Left forelimb (tissue), 1 donor: ENCODE results near the gene GNL1.

Experiments
- DNase-seq: peaks from one replicate; pipeline ENCODE4 v3.0.0-alpha.2; 2018; ENCODE audit warnings: low spot score

GNL1 gene, protein sequence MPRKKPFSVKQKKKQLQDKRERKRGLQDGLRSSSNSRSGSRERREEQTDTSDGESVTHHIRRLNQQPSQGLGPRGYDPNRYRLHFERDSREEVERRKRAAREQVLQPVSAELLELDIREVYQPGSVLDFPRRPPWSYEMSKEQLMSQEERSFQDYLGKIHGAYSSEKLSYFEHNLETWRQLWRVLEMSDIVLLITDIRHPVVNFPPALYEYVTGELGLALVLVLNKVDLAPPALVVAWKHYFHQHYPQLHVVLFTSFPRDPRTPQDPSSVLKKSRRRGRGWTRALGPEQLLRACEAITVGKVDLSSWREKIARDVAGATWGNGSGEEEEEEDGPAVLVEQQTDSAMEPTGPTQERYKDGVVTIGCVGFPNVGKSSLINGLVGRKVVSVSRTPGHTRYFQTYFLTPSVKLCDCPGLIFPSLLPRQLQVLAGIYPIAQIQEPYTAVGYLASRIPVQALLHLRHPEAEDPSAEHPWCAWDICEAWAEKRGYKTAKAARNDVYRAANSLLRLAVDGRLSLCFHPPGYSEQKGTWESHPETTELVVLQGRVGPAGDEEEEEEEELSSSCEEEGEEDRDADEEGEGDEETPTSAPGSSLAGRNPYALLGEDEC

GRCh38 chr6:30556066-30556905 lies at the start of gene GNL1:
TSS of gene GNL1 (minus strand) at chr6:30556489. CDS start at chr6:30556203, 286 bp downstream.
- peak; percentile 93 for DNase-seq

DNA sequence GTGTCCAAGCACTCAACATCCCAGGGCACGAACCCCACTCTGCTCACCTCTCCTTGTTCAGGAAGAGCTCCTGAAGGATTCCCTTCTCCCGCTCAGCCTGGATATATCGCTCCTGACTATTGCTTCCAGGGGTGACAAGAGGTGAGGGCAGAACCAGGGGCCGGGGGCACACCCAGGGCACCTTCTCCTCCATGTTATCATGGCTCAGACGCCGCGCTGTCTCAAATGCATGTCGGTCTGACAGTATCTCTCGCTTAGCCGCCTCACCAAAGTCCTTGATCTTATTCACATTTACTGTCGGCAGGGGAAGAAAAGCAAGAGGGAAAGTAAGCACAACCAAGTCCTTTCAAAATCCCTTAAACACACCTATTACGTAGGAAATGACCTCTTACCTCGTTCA lies 47.7 kb upstream of the GNL1 start:
- no peak for DNase-seq

DNA sequence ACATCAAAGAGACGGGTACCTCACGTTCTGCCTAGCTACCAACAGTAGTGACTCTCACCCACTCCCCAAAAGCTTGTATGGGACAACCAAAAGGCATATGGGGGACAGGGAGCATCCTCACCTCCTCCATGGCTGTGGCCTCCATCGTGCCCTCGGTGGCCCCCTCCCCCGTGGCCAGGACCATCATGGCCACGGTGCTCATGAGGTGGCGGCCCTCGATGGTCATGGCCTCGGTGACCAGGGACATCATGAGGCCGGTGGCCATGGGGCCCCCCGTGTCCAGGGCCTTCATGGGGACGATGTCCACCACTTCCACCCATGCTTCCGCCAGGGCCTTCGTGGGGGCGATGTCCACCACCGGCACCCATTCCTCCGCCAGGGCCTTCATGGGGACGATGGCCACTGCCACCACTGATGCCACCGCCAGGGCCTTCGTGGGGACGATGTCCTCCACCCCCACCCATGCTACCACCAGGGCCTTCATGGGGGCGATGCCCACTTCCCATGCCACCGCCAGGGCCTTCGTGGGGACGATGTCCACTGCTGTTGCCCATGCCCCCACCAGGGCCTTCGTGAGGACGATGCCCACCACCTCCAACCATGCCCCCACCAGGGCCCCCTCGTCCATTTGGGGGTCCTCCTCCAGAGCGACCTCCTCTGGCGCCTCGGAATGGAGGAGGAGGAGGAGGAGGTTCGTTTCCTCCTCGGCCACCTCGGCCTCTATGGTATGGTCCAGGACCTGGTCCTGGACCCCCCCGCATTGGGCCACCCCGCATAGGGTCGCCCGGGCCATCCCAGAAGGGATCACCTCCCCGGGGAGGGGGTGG lies 45.7 kb upstream of the GNL1 start:
- no peak for DNase-seq

DNA sequence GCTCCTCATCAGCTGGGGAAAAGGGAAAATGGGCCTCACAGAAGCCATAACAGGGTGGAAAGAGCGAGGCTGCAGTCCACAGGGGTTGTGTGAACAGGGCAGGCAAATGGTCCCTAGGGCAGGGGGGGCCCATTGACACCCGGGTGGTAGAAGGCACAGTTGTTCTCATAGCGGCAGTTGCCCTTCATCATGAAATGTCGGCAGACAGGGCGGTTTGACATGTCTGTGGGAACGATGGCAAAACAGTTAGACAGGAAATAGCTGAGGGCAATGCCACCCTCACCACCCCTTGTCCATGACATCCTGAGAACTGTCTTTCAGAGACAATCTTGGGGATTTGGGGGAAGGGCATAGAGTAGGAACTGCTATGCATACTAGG lies 45.1 kb upstream of the GNL1 start:
- DNase-seq = no peak

GRCh38 chr6:30600451-30600961 lies 44.2 kb upstream of the GNL1 start:
- DNase-seq = no peak

DNA sequence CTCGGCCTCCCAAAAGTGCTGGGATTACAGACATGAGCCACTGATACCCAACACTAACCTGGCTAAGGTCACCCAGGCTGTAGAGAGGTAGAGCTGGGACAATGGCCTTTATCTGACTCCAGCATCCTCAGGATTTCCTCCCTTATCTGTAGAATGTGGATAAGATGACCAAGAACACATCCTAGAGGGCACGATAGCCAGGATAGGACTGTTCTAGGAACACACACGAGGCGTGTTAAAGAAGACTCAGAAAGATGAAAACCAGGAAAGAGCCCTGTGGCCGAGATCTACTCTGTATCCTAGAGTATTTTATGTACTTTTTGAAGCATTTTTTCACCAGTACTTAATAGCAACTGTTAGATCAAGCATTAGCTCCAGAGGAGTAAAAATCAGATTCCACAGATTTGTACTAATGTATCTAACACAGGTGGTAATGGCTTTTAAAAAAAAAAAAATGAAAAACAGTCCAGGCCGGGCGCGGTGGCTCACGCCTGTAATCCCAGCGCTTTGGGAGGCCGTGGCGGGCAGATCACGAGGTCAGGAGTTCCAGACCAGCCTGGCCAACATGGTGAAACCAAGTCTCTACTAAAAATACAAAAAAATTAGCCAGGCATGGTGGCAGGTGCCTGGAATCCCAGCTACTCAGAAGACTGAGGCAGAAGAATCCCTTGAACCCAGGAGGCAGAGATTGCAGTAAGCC lies 43.5 kb upstream of the GNL1 start:
- DNase-seq = no peak

GRCh38 chr6:30598912-30599624 lies 42.8 kb upstream of the GNL1 start:
- DNase-seq = no peak

GRCh38 chr6:30597315-30598144 lies 41.2 kb upstream of the GNL1 start:
- peak; percentile 78 for DNase-seq

DNA sequence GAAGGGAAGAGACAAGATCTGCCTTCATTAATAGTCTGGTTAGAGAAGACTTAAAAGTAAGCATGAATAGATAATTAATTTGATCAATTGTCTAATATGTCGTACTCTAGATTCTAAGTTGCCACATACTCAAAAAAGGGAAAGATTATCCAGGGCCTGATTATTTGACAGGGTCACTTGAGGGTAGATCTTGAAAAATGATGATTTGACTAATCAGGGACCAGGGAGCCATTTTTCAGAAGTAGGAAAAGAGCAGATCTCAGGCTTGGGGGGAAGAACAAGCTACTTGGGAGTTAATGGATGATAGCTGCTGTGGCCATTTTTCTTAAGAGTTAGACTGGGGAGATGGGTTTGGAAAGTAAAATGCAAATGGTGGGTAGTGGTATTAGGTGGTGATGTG lies 36.0 kb upstream of the GNL1 start:
- no peak for DNase-seq

- DNase-seq = no peak
These were observed 34.7 kb upstream of the GNL1 start for GRCh38 chr6:30591008-30591407.

GRCh38 chr6:30590509-30590908 lies 34.2 kb upstream of the GNL1 start:
- DNase-seq = no peak

- no peak for DNase-seq
These were observed 33.6 kb upstream of the GNL1 start for GRCh38 chr6:30589754-30590358.

DNA sequence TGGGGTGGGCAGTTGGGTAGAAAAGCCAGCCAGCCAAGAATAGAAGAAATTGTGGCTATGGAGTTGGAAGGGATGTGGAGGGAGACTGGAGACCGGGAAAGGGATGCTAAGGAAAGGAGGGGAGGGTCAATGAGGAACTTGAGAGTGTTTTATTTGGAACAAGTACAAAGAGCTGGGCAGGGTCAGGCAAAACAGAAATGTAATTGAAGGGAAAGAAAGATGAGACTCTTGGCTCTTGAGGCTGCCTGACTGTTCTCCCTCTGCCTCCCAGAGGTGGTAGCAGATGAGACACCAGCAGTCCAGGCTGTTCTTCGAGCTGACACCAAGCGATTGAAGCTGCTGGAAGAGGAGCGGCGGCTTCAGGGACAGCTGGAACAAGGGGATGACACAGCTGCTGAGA lies 27.6 kb upstream of the GNL1 start:
- no peak for DNase-seq

DNA sequence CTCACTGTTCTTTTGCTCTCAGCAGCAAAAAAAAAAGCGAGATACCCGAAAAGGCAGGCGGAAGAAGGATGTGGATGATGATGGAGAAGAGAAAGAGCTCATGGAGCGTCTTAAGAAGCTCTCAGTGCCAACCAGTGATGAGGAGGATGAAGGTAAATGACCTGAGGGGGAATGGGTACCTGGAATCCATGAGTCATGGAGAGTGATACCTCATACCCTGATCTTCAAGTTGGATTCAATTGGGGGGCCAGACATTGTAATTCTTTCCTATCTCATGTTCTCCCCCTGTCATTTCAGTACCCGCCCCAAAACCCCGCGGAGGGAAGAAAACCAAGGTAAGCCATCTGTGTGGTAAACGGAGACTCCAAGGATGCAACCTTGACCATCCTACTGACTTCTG lies 21.8 kb upstream of the GNL1 start:
- DNase-seq = no peak

- DNase-seq = no peak
These were observed 16.8 kb upstream of the GNL1 start for GRCh38 chr6:30573113-30573512.

- no peak for DNase-seq
These were observed 15.9 kb upstream of the GNL1 start for GRCh38 chr6:30572148-30572547.

- no peak for DNase-seq
These were observed 15.4 kb upstream of the GNL1 start for GRCh38 chr6:30571762-30572082.

DNA sequence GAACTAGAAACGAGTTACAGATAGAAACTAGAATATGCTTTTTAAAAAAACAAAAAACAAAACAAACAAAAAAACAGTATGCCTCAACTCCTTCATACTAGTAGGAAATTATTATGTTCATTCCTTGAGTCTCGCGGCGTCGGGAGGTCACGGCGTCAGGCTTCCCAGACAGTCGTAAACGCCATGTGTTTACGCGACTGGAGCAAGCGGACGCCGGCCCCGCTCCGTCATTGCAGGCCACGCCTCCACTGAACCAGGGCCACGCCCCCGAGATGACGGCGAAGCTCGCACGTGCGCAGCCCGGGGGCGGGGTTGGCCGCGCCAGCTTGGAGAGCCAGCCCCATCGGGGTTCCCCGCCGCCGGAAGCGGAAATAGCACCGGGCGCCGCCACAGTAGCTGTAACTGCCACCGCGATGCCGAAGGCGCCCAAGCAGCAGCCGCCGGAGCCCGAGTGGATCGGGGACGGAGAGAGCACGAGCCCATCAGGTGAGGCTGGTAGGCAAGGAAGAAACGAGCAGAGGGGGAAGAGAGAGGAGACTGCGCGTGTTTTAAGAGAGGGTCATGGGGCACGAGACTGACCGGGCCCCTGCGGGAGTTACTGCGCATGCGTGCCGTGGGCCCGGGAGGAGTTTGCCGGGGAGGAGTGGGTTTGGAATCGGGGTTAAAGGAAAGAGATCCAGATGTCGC lies 14.9 kb upstream of the GNL1 start, which contains the start of gene ABCF1:
TSS of gene ABCF1 (plus strand) at position 368 of the 687 bp plus-strand sequence. CDS start at position 414, 46 bp downstream.
- DNase-seq = peak; percentile 100

DNA sequence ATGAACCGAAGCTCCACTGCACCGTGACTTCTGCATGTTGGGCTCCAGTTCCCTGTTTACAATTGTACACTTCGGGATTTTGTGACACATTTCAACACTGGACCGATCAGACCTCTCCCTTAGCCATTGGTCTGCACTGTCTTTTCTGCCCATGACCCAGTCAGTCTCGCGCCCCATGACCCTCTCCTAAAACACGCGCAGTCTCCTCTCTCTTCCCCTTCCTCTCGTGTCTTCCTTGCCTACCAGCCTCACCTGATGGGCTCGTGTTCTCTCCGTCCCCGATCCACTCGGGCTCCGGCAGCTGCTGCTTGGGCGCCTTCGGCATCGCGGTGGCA lies 14.4 kb upstream of the GNL1 start:
- DNase-seq = no peak
